Endothelial cell of umbilical vein (primary cell): ENCODE measurements around the gene STRBP.

ENCODE experiments used
- CTCF ChIP-seq, 2 donors: IDR thresholded peaks; 1 replicate in 1 of 2; 2 replicates in 1 of 2; pipeline ENCODE4 v1.5.1; 2011; ENCODE audit warnings: low read length in 2 of 2, mild to moderate bottlenecking in 2 of 2, moderate library complexity in 2 of 2, control low read depth in 1 of 2, inconsistent platforms in 1 of 2, low read depth in 1 of 2; ENCODE audit not compliant: insufficient read depth in 1 of 2; ENCODE audit errors: extremely low read depth in 1 of 2
- EZH2 ChIP-seq: IDR thresholded peaks from 2 replicates; pipeline ENCODE4 v1.6.1; 2012; ENCODE audit warnings: borderline replicate concordance, low read depth, mild to moderate bottlenecking, moderate library complexity, low read length, inconsistent platforms; ENCODE audit not compliant: severe bottlenecking
- FOS ChIP-seq: IDR thresholded peaks from 2 replicates; pipeline ENCODE4 v1.6.1; 2011; ENCODE audit warnings: mild to moderate bottlenecking, low read length, moderate library complexity, borderline replicate concordance; ENCODE audit not compliant: insufficient read depth
- MAX ChIP-seq: IDR thresholded peaks from 2 replicates; pipeline ENCODE4 v1.6.1; 2011; ENCODE audit not compliant: insufficient read depth, insufficient read length
- POLR2A ChIP-seq: IDR thresholded peaks from 2 replicates; pipeline ENCODE4 v1.6.1; 2012; ENCODE audit warnings: low read depth, mild to moderate bottlenecking, control low read depth, low read length
- POLR2AphosphoS5 ChIP-seq: IDR thresholded peaks from 2 replicates; pipeline ENCODE4 v1.6.1; 2012; ENCODE audit warnings: low read depth, mild to moderate bottlenecking, control low read depth, low read length, moderate library complexity; ENCODE audit not compliant: insufficient read depth

GRCh38 chr9:123267481-123268198 is 746 bp downstream of the STRBP start:
- no peak for TF ChIP-seq CTCF (IDR thresholded peaks at IDR 0.05; ENCODE audit: extremely low read depth in 1 of 2, insufficient read depth in 1 of 2, low read depth in 1 of 2, low read length in 2 of 2)
- TF ChIP-seq POLR2AphosphoS5, result no peak
- TF ChIP-seq POLR2A, result no peak
- no peak for TF ChIP-seq MAX
- no peak for TF ChIP-seq EZH2
- no peak for TF ChIP-seq FOS
